ENCODE data around the gene POSTN.

DNA sequence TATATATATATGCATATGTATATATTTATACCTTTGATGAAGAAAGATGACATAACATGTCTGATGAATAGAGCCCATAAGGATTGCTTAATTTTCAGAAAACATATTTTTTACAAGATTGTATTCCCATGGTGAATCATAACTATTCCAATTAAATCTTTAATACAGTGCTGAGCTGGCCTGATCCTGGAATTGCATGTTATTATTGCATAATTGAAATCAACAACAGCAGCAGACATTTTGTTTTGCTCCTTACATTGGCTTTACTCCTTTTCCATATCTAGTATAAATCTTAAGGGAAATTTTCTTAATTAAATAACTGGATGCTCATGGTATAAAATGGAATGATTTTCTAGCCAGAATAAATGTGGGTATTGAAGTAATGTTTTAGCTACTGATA lies 22.0 kb downstream of the POSTN start:
- TF ChIP-seq, protein P1, sequence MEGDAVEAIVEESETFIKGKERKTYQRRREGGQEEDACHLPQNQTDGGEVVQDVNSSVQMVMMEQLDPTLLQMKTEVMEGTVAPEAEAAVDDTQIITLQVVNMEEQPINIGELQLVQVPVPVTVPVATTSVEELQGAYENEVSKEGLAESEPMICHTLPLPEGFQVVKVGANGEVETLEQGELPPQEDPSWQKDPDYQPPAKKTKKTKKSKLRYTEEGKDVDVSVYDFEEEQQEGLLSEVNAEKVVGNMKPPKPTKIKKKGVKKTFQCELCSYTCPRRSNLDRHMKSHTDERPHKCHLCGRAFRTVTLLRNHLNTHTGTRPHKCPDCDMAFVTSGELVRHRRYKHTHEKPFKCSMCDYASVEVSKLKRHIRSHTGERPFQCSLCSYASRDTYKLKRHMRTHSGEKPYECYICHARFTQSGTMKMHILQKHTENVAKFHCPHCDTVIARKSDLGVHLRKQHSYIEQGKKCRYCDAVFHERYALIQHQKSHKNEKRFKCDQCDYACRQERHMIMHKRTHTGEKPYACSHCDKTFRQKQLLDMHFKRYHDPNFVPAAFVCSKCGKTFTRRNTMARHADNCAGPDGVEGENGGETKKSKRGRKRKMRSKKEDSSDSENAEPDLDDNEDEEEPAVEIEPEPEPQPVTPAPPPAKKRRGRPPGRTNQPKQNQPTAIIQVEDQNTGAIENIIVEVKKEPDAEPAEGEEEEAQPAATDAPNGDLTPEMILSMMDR (IDR thresholded peaks at IDR 0.05): no peak
- TF ChIP-seq POLR2A (IDR thresholded peaks at IDR 0.05): no peak

Data from testis (tissue), 2 donors.